Testis (tissue), 3 donors: ENCODE data around the gene ALDOA. TPM values are rescaled to one million over a fixed set of nuclear protein-coding genes. Genes with fewer than 3 reads are reported as not detected.
"Not testable (repeated sequence)": the region's sequence is repeated elsewhere in the genome, so short reads cannot be mapped to it uniquely, and the experiment has no call there.

Source experiments
- DNase-seq: peaks from one replicate; pipeline ENCODE4 v3.0.0-alpha.2; 2019
- H3K27ac ChIP-seq, 2 donors: fragments of 200-600 bp; sonication (generic); one replicate each; pipeline ENCODE4 v1.5.1; 2019
- H3K27me3 ChIP-seq: fragments of 200-600 bp; sonication (generic); one replicate; pipeline ENCODE4 v1.5.1; 2019
- H3K36me3 ChIP-seq: fragments of 200-600 bp; sonication (generic); one replicate; pipeline ENCODE4 v1.5.1; 2017; ENCODE audit warnings: low read depth; ENCODE audit errors: missing control alignments
- H3K4me1 ChIP-seq: fragments of 200-600 bp; sonication (generic); one replicate; pipeline ENCODE4 v1.5.1; 2019
- H3K4me3 ChIP-seq, 2 donors: fragments of 200-600 bp; sonication (generic); one replicate each; pipeline ENCODE4 v1.5.1; 2017 to 2019
- H3K9me3 ChIP-seq: fragments of 200-600 bp; sonication (generic); one replicate; pipeline ENCODE4 v1.5.1; 2017
- POLR2A ChIP-seq: fragments of 450-650 bp; IDR thresholded peaks from one replicate; pipeline ENCODE4 v1.6.1; 2017; ENCODE audit warnings: antibody characterized with exemption, mild to moderate bottlenecking, moderate library complexity
- WGBS, 2 donors: methylation state at CpG; one replicate each; pipeline ENCODE4 v1.1.5; 2018; 5-methylcytosine and 5-hydroxymethylcytosine counted together
- intact Hi-C: fragments of 100-400 bp; cut with DNase I; formaldehyde crosslinking; loops from one replicate; pipeline ENCODE4 v1.15.1; 2023; ENCODE audit warnings: low total_unique reads
- polyA plus RNA-seq: library from polyadenylated mRNA; stranded (reverse); fragments of 350-450 nt; fragmentation: Illumina TruSeq; extraction: RNeasy Lipid Tissue Mini Kit (QIAGEN cat#74804); gene quantifications from one replicate; pipeline ENCODE4 v1.2.3, GENCODE V29; 2014; ENCODE audit warnings: low read depth, low replicate concordance; ENCODE audit not compliant: insufficient read depth
- total RNA-seq, 2 donors: library from RNA; depleted of rRNA; stranded (reverse); fragments of >200 nt; gene quantifications; one replicate each; pipeline ENCODE4 v1.2.3, GENCODE V29; 2016
- TF ChIP-seq, protein P1 (sequence below), 3 experiments: fragments of 450-650 bp in 2 of 3; fragments of 200-600 bp in 1 of 3; sonication (generic) in 1 of 3; IDR thresholded peaks; one replicate each; pipeline ENCODE4 v1.5.1; 2016 to 2019; ENCODE audit warnings: antibody characterized with exemption in 3 of 3, mild to moderate bottlenecking in 2 of 3, moderate library complexity in 1 of 3

ALDOA gene
- total and polyA plus RNA-seq, 3 donors from 2014 or later = 373 to 521 (median 467) TPM

- WGBS, 2 donors = 73 to 79% methylated on average over 4 to 11 of the region's 11 CpGs
Measured at GRCh38 chr16:30114411-30114810, 48.9 kb downstream of the ALDOA start.

DNA sequence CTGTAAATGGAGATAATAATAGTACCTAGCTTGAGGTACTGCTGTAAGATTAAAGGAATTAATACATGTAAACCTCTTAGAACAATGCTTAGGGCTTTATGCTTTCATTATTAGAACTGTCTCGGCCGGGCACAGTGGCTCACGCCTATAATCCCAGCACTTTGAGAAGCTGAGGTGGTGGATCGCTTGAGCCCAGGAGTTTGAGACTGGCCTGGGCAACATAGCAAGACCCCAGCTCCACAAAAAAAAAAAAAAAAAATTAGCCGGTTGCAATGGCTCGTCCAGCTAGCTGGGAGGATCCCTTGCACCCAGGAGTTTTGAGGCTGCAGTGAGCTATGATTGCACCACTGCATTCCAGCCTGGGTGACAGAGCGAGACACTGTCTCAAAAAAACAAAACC is 49.3 kb downstream of the ALDOA start:
- H3K27me3 ChIP-seq, H3K9me3 ChIP-seq, H3K4me3 ChIP-seq, DNase-seq, H3K27ac ChIP-seq, H3K4me1 ChIP-seq, H3K36me3 ChIP-seq, intact Hi-C loops: not testable (repeated sequence)
- 88 to 93% methylated on average over 7 of the region's 7 CpGs for WGBS, 2 donors

More at GRCh38 chr16:30114411-30114810, 48.9 kb downstream of the ALDOA start:
- H3K4me3 ChIP-seq = no peak overlapping the region
- peaks cover 5% of the 10 kb centered on the region for H3K4me1 ChIP-seq
- H3K27ac ChIP-seq = no peak overlapping the region
- intact Hi-C loops = no loop called here
- H3K36me3 ChIP-seq = no peaks in the 10 kb centered on the region
- H3K9me3 ChIP-seq = no peaks in the 10 kb centered on the region
- TF ChIP-seq, protein P1, sequence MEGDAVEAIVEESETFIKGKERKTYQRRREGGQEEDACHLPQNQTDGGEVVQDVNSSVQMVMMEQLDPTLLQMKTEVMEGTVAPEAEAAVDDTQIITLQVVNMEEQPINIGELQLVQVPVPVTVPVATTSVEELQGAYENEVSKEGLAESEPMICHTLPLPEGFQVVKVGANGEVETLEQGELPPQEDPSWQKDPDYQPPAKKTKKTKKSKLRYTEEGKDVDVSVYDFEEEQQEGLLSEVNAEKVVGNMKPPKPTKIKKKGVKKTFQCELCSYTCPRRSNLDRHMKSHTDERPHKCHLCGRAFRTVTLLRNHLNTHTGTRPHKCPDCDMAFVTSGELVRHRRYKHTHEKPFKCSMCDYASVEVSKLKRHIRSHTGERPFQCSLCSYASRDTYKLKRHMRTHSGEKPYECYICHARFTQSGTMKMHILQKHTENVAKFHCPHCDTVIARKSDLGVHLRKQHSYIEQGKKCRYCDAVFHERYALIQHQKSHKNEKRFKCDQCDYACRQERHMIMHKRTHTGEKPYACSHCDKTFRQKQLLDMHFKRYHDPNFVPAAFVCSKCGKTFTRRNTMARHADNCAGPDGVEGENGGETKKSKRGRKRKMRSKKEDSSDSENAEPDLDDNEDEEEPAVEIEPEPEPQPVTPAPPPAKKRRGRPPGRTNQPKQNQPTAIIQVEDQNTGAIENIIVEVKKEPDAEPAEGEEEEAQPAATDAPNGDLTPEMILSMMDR (IDR thresholded peaks at IDR 0.05) = no peak
- TF ChIP-seq POLR2A = no peak
- no peaks in the 10 kb centered on the region for H3K27me3 ChIP-seq
- DNase-seq = no peak

- H3K27me3 ChIP-seq = no peaks in the 10 kb centered on the region
- H3K9me3 ChIP-seq = no peaks in the 10 kb centered on the region
- H3K4me1 ChIP-seq = peaks cover 5% of the 10 kb centered on the region
- intact Hi-C loops = no loop called here
- TF ChIP-seq POLR2A = no peak
- TF ChIP-seq, protein P1 (IDR thresholded peaks at IDR 0.05) = no peak
- H3K36me3 ChIP-seq = no peaks in the 10 kb centered on the region
- no peak overlapping the region for H3K4me3 ChIP-seq
- H3K27ac ChIP-seq = no peak overlapping the region
- 90 to 95% methylated on average over 4 to 7 of the region's 7 CpGs for WGBS, 2 donors
- no peak for DNase-seq
Measured at GRCh38 chr16:30115238-30115637, 49.7 kb downstream of the ALDOA start.

GRCh38 chr16:30116291-30117207 is 51.0 kb downstream of the ALDOA start:
- Histone ChIP-seq H3K27me3 (no peaks in the 10 kb centered on the region), H3K36me3 (no peaks in the 10 kb centered on the region), H3K4me3 (no peak overlapping the region), H3K9me3 (no peaks in the 10 kb centered on the region), H3K4me1 (peaks cover 7% of the 10 kb centered on the region), H3K27ac (no peak overlapping the region)
- DNase-seq = no peak
- TF ChIP-seq POLR2A = no peak
- TF ChIP-seq, protein P1 (IDR thresholded peaks at IDR 0.05) = no peak
- intact Hi-C loops = no loop called here
- 84 to 98% methylated on average over 8 to 16 of the region's 16 CpGs for WGBS, 2 donors

GRCh38 chr16:30117768-30118167 is 52.2 kb downstream of the ALDOA start:
- Histone ChIP-seq H3K4me3 (no peak overlapping the region), H3K4me1 (peaks cover 16% of the 10 kb centered on the region), H3K9me3 (no peaks in the 10 kb centered on the region), H3K27me3 (no peaks in the 10 kb centered on the region), H3K27ac (no peak overlapping the region), H3K36me3 (no peaks in the 10 kb centered on the region)
- intact Hi-C loops = no loop called here
- TF ChIP-seq, protein P1 (IDR thresholded peaks at IDR 0.05) = no peak
- no peak for TF ChIP-seq POLR2A
- DNase-seq = no peak
- 96 to 100% methylated on average over 3 to 10 of the region's 10 CpGs for WGBS, 2 donors
